ENCODE measurements around the gene TRDN.

Gene TRDN

GRCh38 chr6:123503619-123504018 lies 133.1 kb downstream of the TRDN start:
- no peaks in the 10 kb centered on the region for H4K20me1 ChIP-seq (ENCODE audit: insufficient read depth, low read length, poor library complexity, severe bottlenecking)
- H3K4me3 ChIP-seq (ENCODE audit: low read length, poor library complexity, severe bottlenecking): no peak overlapping the region
- H3K4me1 ChIP-seq (ENCODE audit: insufficient read depth, low read length, poor library complexity, severe bottlenecking): no peaks in the 10 kb centered on the region
- TF ChIP-seq, protein P1, sequence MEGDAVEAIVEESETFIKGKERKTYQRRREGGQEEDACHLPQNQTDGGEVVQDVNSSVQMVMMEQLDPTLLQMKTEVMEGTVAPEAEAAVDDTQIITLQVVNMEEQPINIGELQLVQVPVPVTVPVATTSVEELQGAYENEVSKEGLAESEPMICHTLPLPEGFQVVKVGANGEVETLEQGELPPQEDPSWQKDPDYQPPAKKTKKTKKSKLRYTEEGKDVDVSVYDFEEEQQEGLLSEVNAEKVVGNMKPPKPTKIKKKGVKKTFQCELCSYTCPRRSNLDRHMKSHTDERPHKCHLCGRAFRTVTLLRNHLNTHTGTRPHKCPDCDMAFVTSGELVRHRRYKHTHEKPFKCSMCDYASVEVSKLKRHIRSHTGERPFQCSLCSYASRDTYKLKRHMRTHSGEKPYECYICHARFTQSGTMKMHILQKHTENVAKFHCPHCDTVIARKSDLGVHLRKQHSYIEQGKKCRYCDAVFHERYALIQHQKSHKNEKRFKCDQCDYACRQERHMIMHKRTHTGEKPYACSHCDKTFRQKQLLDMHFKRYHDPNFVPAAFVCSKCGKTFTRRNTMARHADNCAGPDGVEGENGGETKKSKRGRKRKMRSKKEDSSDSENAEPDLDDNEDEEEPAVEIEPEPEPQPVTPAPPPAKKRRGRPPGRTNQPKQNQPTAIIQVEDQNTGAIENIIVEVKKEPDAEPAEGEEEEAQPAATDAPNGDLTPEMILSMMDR (conservative IDR thresholded peaks at IDR 0.05; ENCODE audit: low read length): no peak
- no peak for TF ChIP-seq EZH2phosphoT487 (IDR thresholded peaks at IDR 0.05; ENCODE audit: borderline replicate concordance)
- no peak overlapping the region for H2AFZ ChIP-seq (ENCODE audit: low read length)
- H3K9me3 ChIP-seq (ENCODE audit: insufficient read depth, low read depth, low read length): no peaks in the 10 kb centered on the region
- H3K4me2 ChIP-seq (ENCODE audit: low read depth, low read length, poor library complexity, severe bottlenecking): no peak overlapping the region
- H3K79me2 ChIP-seq (ENCODE audit: insufficient read depth, low read length): no peaks in the 10 kb centered on the region
- H3K36me3 ChIP-seq (ENCODE audit: insufficient read depth, low read length): no peaks in the 10 kb centered on the region
- H3K9ac ChIP-seq (ENCODE audit: low read depth, low read length, poor library complexity, severe bottlenecking): no peak overlapping the region
- no peaks in the 10 kb centered on the region for H3F3A ChIP-seq (ENCODE audit: low read depth)
- no peaks in the 10 kb centered on the region for H3K27me3 ChIP-seq (ENCODE audit: insufficient read depth, low read length, poor library complexity, severe bottlenecking)
- no peaks in the 10 kb centered on the region for H3K9me2 ChIP-seq (replicated peaks; ENCODE audit: low read depth, low read length)

GRCh38 chr6:123497025-123497424 lies 139.7 kb downstream of the TRDN start:
- Histone ChIP-seq H3K79me2 (ENCODE audit: insufficient read depth, low read length) (no peaks in the 10 kb centered on the region), H3K9me2 (replicated peaks; ENCODE audit: low read depth, low read length) (no peaks in the 10 kb centered on the region), H3K27me3 (ENCODE audit: insufficient read depth, low read length, poor library complexity, severe bottlenecking) (no peaks in the 10 kb centered on the region), H3K4me2 (ENCODE audit: low read depth, low read length, poor library complexity, severe bottlenecking) (no peak overlapping the region), H4K20me1 (ENCODE audit: insufficient read depth, low read length, poor library complexity, severe bottlenecking) (no peaks in the 10 kb centered on the region), H3K9ac (ENCODE audit: low read depth, low read length, poor library complexity, severe bottlenecking) (no peak overlapping the region), H3K4me1 (ENCODE audit: insufficient read depth, low read length, poor library complexity, severe bottlenecking) (no peaks in the 10 kb centered on the region), H2AFZ (ENCODE audit: low read length) (no peak overlapping the region), H3F3A (ENCODE audit: low read depth) (no peaks in the 10 kb centered on the region), H3K4me3 (ENCODE audit: low read length, poor library complexity, severe bottlenecking) (no peak overlapping the region), H3K9me3 (ENCODE audit: insufficient read depth, low read depth, low read length) (no peaks in the 10 kb centered on the region), H3K36me3 (ENCODE audit: insufficient read depth, low read length) (no peaks in the 10 kb centered on the region)
- TF ChIP-seq, protein P1 (conservative IDR thresholded peaks at IDR 0.05; ENCODE audit: low read length): no peak
- no peak for TF ChIP-seq EZH2phosphoT487 (IDR thresholded peaks at IDR 0.05; ENCODE audit: borderline replicate concordance)

- no peak overlapping the region for H3K4me2 ChIP-seq (ENCODE audit: low read depth, low read length, poor library complexity, severe bottlenecking)
- H3K9me3 ChIP-seq (ENCODE audit: insufficient read depth, low read depth, low read length): no peaks in the 10 kb centered on the region
- H3K27me3 ChIP-seq (ENCODE audit: insufficient read depth, low read length, poor library complexity, severe bottlenecking): no peaks in the 10 kb centered on the region
- H3K9me2 ChIP-seq (replicated peaks; ENCODE audit: low read depth, low read length): no peaks in the 10 kb centered on the region
- no peak overlapping the region for H3K9ac ChIP-seq (ENCODE audit: low read depth, low read length, poor library complexity, severe bottlenecking)
- no peaks in the 10 kb centered on the region for H4K20me1 ChIP-seq (ENCODE audit: insufficient read depth, low read length, poor library complexity, severe bottlenecking)
- no peaks in the 10 kb centered on the region for H3F3A ChIP-seq (ENCODE audit: low read depth)
- H3K79me2 ChIP-seq (ENCODE audit: insufficient read depth, low read length): no peaks in the 10 kb centered on the region
- no peak overlapping the region for H3K4me3 ChIP-seq (ENCODE audit: low read length, poor library complexity, severe bottlenecking)
- no peaks in the 10 kb centered on the region for H3K36me3 ChIP-seq (ENCODE audit: insufficient read depth, low read length)
- TF ChIP-seq, protein P1 (conservative IDR thresholded peaks at IDR 0.05; ENCODE audit: low read length): no peak
- TF ChIP-seq EZH2phosphoT487 (IDR thresholded peaks at IDR 0.05; ENCODE audit: borderline replicate concordance): no peak
- H3K4me1 ChIP-seq (ENCODE audit: insufficient read depth, low read length, poor library complexity, severe bottlenecking): no peaks in the 10 kb centered on the region
- no peak overlapping the region for H2AFZ ChIP-seq (ENCODE audit: low read length)
Measured at GRCh38 chr6:123489589-123489988, 147.2 kb downstream of the TRDN start.
